Esophagus muscularis mucosa (tissue), 4 donors: ENCODE measurements around the gene RAX.

Experiments used
- EP300 ChIP-seq: sonication (generic); formaldehyde crosslinking; IDR thresholded peaks from one replicate; pipeline ENCODE4 v1.6.1; 2017; ENCODE audit warnings: antibody characterized with exemption
- POLR2A ChIP-seq: fragments of 450-650 bp; IDR thresholded peaks from one replicate; pipeline ENCODE4 v1.6.1; 2017; ENCODE audit warnings: antibody characterized with exemption, moderate library complexity, mild to moderate bottlenecking, low read depth
- TF ChIP-seq, protein P1 (sequence below), 3 experiments: fragments of 200-600 bp in 2 of 3; fragments of 450-650 bp in 1 of 3; sonication (generic) in 2 of 3; IDR thresholded peaks; one replicate each; pipeline ENCODE4 v1.5.1; 2017 to 2019; ENCODE audit warnings: antibody characterized with exemption in 3 of 3, mild to moderate bottlenecking in 2 of 3, moderate library complexity in 1 of 3

DNA sequence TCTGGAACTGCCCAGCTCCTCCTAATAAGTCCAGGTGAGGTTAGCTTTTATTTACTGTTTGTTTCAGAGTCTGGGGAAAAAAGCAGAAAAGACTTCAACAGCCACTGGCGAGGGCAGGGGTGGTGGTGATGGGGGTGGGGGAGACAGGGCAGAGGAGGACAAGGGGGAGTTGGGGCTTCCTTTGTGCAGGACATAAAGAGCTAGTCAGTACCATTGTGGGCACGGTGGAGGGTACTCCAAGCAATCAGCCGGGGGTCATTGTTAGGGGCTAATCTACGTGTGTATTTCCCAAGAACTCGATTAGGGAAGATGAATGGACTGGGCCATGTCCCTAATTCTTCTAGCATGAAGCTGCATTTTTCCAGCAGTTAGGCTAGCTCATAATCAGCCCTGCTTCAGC is 2.8 kb upstream of the RAX start:
- TF ChIP-seq EP300 (no peak), POLR2A (no peak)
- TF ChIP-seq, protein P1, sequence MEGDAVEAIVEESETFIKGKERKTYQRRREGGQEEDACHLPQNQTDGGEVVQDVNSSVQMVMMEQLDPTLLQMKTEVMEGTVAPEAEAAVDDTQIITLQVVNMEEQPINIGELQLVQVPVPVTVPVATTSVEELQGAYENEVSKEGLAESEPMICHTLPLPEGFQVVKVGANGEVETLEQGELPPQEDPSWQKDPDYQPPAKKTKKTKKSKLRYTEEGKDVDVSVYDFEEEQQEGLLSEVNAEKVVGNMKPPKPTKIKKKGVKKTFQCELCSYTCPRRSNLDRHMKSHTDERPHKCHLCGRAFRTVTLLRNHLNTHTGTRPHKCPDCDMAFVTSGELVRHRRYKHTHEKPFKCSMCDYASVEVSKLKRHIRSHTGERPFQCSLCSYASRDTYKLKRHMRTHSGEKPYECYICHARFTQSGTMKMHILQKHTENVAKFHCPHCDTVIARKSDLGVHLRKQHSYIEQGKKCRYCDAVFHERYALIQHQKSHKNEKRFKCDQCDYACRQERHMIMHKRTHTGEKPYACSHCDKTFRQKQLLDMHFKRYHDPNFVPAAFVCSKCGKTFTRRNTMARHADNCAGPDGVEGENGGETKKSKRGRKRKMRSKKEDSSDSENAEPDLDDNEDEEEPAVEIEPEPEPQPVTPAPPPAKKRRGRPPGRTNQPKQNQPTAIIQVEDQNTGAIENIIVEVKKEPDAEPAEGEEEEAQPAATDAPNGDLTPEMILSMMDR (IDR thresholded peaks at IDR 0.05) = no peak
